GM21447 (cell line): Measurements from ENCODE around the gene RIT2.

Experiments used
- ATAC-seq: cut with Tn5 transposase; IDR thresholded peaks from one replicate; pipeline ENCODE4 v1.9.1; 2021; ENCODE audit not compliant: unreplicated experiment

The RIT2 gene

GRCh38 chr18:42706029-42706608, 409.4 kb downstream of the RIT2 start:
- no peak for ATAC-seq
